Type B pancreatic cell (in vitro differentiated cells): ENCODE data around the gene TOM1L2. TPM values are rescaled to one million over a fixed set of nuclear protein-coding genes. Genes with fewer than 3 reads are reported as not detected.

ENCODE experiments used
- DNase-seq: peaks from one replicate; pipeline ENCODE4 v3.0.0; 2021; ENCODE audit warnings: mixed read lengths; ENCODE audit not compliant: unreplicated experiment; ENCODE audit errors: extremely low spot score
- H3K27ac Mint-ChIP-seq: 2 replicates; pipeline ENCODE4 v1.8.0; 2021; ENCODE audit warnings: mild to moderate bottlenecking, mixed read lengths
- H3K27me3 Mint-ChIP-seq: 2 replicates; pipeline ENCODE4 v1.8.0; 2021; ENCODE audit warnings: mixed read lengths
- H3K36me3 Mint-ChIP-seq: 2 replicates; pipeline ENCODE4 v1.8.0; 2021; ENCODE audit warnings: mixed read lengths
- H3K4me1 Mint-ChIP-seq: one replicate; pipeline ENCODE4 v1.8.0; 2021; ENCODE audit warnings: mixed read lengths; ENCODE audit not compliant: unreplicated experiment
- H3K4me3 Mint-ChIP-seq: 2 replicates; pipeline ENCODE4 v1.8.0; 2021; ENCODE audit warnings: mild to moderate bottlenecking, mixed read lengths
- H3K9me3 Mint-ChIP-seq: 2 replicates; pipeline ENCODE4 v1.8.0; 2021; ENCODE audit warnings: mixed read lengths
- CTCF ChIP-seq: fragments of 200-600 bp; sonication (generic); conservative IDR thresholded peaks from 2 replicates; pipeline ENCODE4 v1.5.0; 2021; ENCODE audit warnings: antibody characterized with exemption, mild to moderate bottlenecking
- total RNA-seq: library from RNA; stranded (reverse); gene quantifications from 2 replicates; pipeline ENCODE4 v1.2.1, GENCODE V29; 2021; ENCODE audit warnings: low replicate concordance

Gene TOM1L2
- total RNA-seq, 1 donor from 2014 or later: 62.5 TPM

- Mint-ChIP-seq H3K9me3 (no peaks in the 10 kb centered on the region), H3K4me3 (no peak overlapping the region)
Measured at GRCh38 chr17:17892731-17893130, 79.5 kb downstream of the TOM1L2 start.

GRCh38 chr17:17892009-17892408, 80.2 kb downstream of the TOM1L2 start:
- Mint-ChIP-seq H3K4me1 (peaks cover 4% of the 10 kb centered on the region), H3K4me3 (no peak overlapping the region), H3K27me3 (no peaks in the 10 kb centered on the region), H3K27ac (no peak overlapping the region), H3K36me3 (peaks cover 22% of the 10 kb centered on the region), H3K9me3 (no peaks in the 10 kb centered on the region)
- DNase-seq: no peak
- TF ChIP-seq CTCF: no peak

More at GRCh38 chr17:17892731-17893130, 79.5 kb downstream of the TOM1L2 start:
- Mint-ChIP-seq H3K4me1 (peaks cover 4% of the 10 kb centered on the region), H3K27me3 (no peaks in the 10 kb centered on the region), H3K36me3 (peaks cover 22% of the 10 kb centered on the region), H3K27ac (no peak overlapping the region)
- no peak for TF ChIP-seq CTCF
- DNase-seq: no peak

GRCh38 chr17:17890773-17891759, 81.1 kb downstream of the TOM1L2 start:
- no peak for DNase-seq
- Mint-ChIP-seq H3K36me3 (peaks cover 22% of the 10 kb centered on the region), H3K27me3 (no peaks in the 10 kb centered on the region), H3K9me3 (no peaks in the 10 kb centered on the region), H3K4me1 (peaks cover 6% of the 10 kb centered on the region), H3K27ac (peak overlapping the region; percentile 69), H3K4me3 (no peak overlapping the region)
- peak; percentile 76 for TF ChIP-seq CTCF

GRCh38 chr17:17889922-17890321, 82.3 kb downstream of the TOM1L2 start:
- H3K27me3 Mint-ChIP-seq: no peaks in the 10 kb centered on the region
- H3K4me3 Mint-ChIP-seq: no peak overlapping the region
- no peak for TF ChIP-seq CTCF
- H3K36me3 Mint-ChIP-seq: peaks cover 15% of the 10 kb centered on the region
- H3K9me3 Mint-ChIP-seq: no peaks in the 10 kb centered on the region
- peaks cover 14% of the 10 kb centered on the region for H3K4me1 Mint-ChIP-seq
- no peak for DNase-seq
- H3K27ac Mint-ChIP-seq: no peak overlapping the region

GRCh38 chr17:17888821-17889220, 83.4 kb downstream of the TOM1L2 start:
- no peaks in the 10 kb centered on the region for H3K27me3 Mint-ChIP-seq
- peaks cover 23% of the 10 kb centered on the region for H3K36me3 Mint-ChIP-seq
- DNase-seq: no peak
- H3K4me1 Mint-ChIP-seq: peaks cover 21% of the 10 kb centered on the region
- no peaks in the 10 kb centered on the region for H3K9me3 Mint-ChIP-seq
- TF ChIP-seq CTCF: peak; percentile 50
- no peak overlapping the region for H3K4me3 Mint-ChIP-seq
- H3K27ac Mint-ChIP-seq: peak overlapping the region; percentile 21
